H1 (cell line): Measurements from ENCODE around the gene CA10. TPM values are rescaled to one million over a fixed set of nuclear protein-coding genes. Genes with fewer than 3 reads are reported as not detected.

Experiments used
- CTCF ChIA-PET: fragments of 300-600 bp; sonication (Branson Sonifier 250); formaldehyde crosslinking; loops from one replicate; lab custom pipeline; 2021; ENCODE audit not compliant: partially characterized antibody; lab: Charles Lee
- POLR2A ChIA-PET: fragments of 300-600 bp; sonication (Branson Sonifier 250); formaldehyde crosslinking; loops from one replicate; lab custom pipeline; 2021; ENCODE audit warnings: inconsistent platforms; ENCODE audit not compliant: partially characterized antibody; lab: Charles Lee
- DNase-seq, 2 experiments: peaks; one replicate each; pipeline versions ENCODE4 v3.0.0 to v3.0.0-alpha.2; 2010 to 2022; ENCODE audit warnings: low spot score in 2 of 2, low read depth in 1 of 2, mixed read lengths in 1 of 2
- FAIRE-seq: peaks from 2 replicates; lab custom pipeline; 2011; peaks lifted over from hg19 to GRCh38; lab: Jason Lieb, UNC
- H2AFZ ChIP-seq: 2 replicates; pipeline ENCODE4 v1.8.1; 2012; ENCODE audit warnings: low read length, inconsistent platforms
- H2AK5ac ChIP-seq: 2 replicates; pipeline ENCODE4 v1.6.1; 2013; ENCODE audit warnings: low read depth, low read length
- H2BK120ac ChIP-seq: replicated peaks from 2 replicates; pipeline ENCODE3; 2013; ENCODE audit warnings: low read depth, low read length, inconsistent platforms
- H2BK12ac ChIP-seq: 2 replicates; pipeline ENCODE4 v1.6.1; 2013; ENCODE audit warnings: low read depth, low read length
- H2BK15ac ChIP-seq: 2 replicates; pipeline ENCODE4 v1.6.1; 2013; ENCODE audit warnings: low read length
- H2BK20ac ChIP-seq: 2 replicates; pipeline ENCODE4 v1.6.1; 2013; ENCODE audit warnings: low read length
- H2BK5ac ChIP-seq: 2 replicates; pipeline ENCODE4 v1.6.1; 2013; ENCODE audit warnings: low read depth, low read length
- H3K14ac ChIP-seq: 2 replicates; pipeline ENCODE4 v1.6.1; 2013; ENCODE audit warnings: inconsistent platforms; ENCODE audit not compliant: insufficient read length
- H3K18ac ChIP-seq: 2 replicates; pipeline ENCODE4 v1.6.1; 2013; ENCODE audit warnings: low read length; ENCODE audit errors: extremely low read depth
- H3K23ac ChIP-seq: 2 replicates; pipeline ENCODE4 v1.6.1; 2013; ENCODE audit warnings: inconsistent platforms; ENCODE audit not compliant: insufficient read length
- H3K23me2 ChIP-seq: 2 replicates; pipeline ENCODE4 v1.6.1; 2013; ENCODE audit warnings: low read depth, low read length
- H3K27ac ChIP-seq: 2 replicates; pipeline ENCODE4 v1.6.1; 2011; ENCODE audit warnings: low read depth, low read length, inconsistent platforms
- H3K27me3 ChIP-seq, 4 experiments: replicated peaks in 1 of 4; 1 replicate in 1 of 4; 2 replicates in 3 of 4; pipeline versions ENCODE4 v1.6.1 to v1.8.1; 2011 to 2013; ENCODE audit warnings: low read length in 3 of 4, mild to moderate bottlenecking in 3 of 4, inconsistent platforms in 2 of 4, mixed read lengths in 2 of 4, moderate library complexity in 1 of 4; ENCODE audit not compliant: control insufficient read depth in 3 of 4, insufficient read depth in 3 of 4; ENCODE audit errors: extremely low read depth in 1 of 4
- H3K36me3 ChIP-seq, 4 experiments: 2 replicates each; pipeline versions ENCODE4 v1.6.1 to v1.8.1; 2011 to 2013; ENCODE audit warnings: mild to moderate bottlenecking in 4 of 4, low read length in 3 of 4, moderate library complexity in 2 of 4, control low read depth in 1 of 4, inconsistent platforms in 1 of 4; ENCODE audit not compliant: insufficient read depth in 4 of 4, control insufficient read depth in 2 of 4
- H3K4ac ChIP-seq: replicated peaks from 2 replicates; pipeline ENCODE3; 2013; ENCODE audit warnings: low read length, low read depth, mixed read lengths, inconsistent platforms; ENCODE audit not compliant: insufficient read length
- H3K4me1 ChIP-seq, 4 experiments: replicated peaks in 1 of 4; 1 replicate in 1 of 4; 2 replicates in 3 of 4; pipeline versions ENCODE4 v1.6.1 to v1.8.1; 2011 to 2013; ENCODE audit warnings: low read length in 3 of 4, inconsistent platforms in 2 of 4, mixed read lengths in 1 of 4; ENCODE audit not compliant: insufficient read depth in 4 of 4, control insufficient read depth in 3 of 4
- H3K4me2 ChIP-seq, 2 experiments: 2 replicates each; pipeline versions ENCODE4 v1.6.1 to v1.8.1; 2011 to 2013; ENCODE audit warnings: low read depth in 2 of 2, low read length in 2 of 2, control low read depth in 1 of 2, inconsistent platforms in 1 of 2, mild to moderate bottlenecking in 1 of 2; ENCODE audit not compliant: insufficient read depth in 1 of 2
- H3K4me3 ChIP-seq, 4 experiments: fragments of 200-600, 300-600 bp in 1 of 4; sonication (generic), shearing (Covaris generic), sonication (Bioruptor Twin) in 1 of 4; 2 replicates each; pipeline versions ENCODE4 v1.5.1 to v1.8.1; 2011 to 2016; ENCODE audit warnings: low read length in 4 of 4, low read depth in 3 of 4, control low read depth in 2 of 4, inconsistent platforms in 2 of 4, mild to moderate bottlenecking in 2 of 4, mixed read lengths in 1 of 4, moderate library complexity in 1 of 4; ENCODE audit not compliant: insufficient read depth in 2 of 4; ENCODE audit errors: extremely low read depth in 1 of 4
- H3K56ac ChIP-seq: replicated peaks from 2 replicates; pipeline ENCODE3; 2013; ENCODE audit warnings: low read depth, mild to moderate bottlenecking, mixed read lengths, low read length, inconsistent platforms; ENCODE audit not compliant: insufficient read length
- H3K79me1 ChIP-seq: 2 replicates; pipeline ENCODE4 v1.6.1; 2013; ENCODE audit warnings: low read depth, low read length, control low read depth
- H3K79me2 ChIP-seq, 2 experiments: 2 replicates each; pipeline versions ENCODE4 v1.6.1 to v1.8.1; 2012 to 2013; ENCODE audit warnings: low read length in 2 of 2, mild to moderate bottlenecking in 2 of 2, inconsistent platforms in 1 of 2; ENCODE audit not compliant: insufficient read depth in 2 of 2, control insufficient read depth in 1 of 2
- H3K9ac ChIP-seq, 4 experiments: replicated peaks in 1 of 4; 1 replicate in 1 of 4; 2 replicates in 3 of 4; pipeline versions ENCODE4 v1.6.1 to v1.8.1; 2011 to 2013; ENCODE audit warnings: low read depth in 3 of 4, low read length in 3 of 4, control low read depth in 2 of 4, mild to moderate bottlenecking in 2 of 4, moderate library complexity in 2 of 4, inconsistent platforms in 1 of 4; ENCODE audit errors: extremely low read depth in 1 of 4
- H3K9me3 ChIP-seq, 2 experiments: 2 replicates each; pipeline versions ENCODE4 v1.6.1 to v1.8.1; 2012 to 2013; ENCODE audit warnings: mild to moderate bottlenecking in 2 of 2, moderate library complexity in 2 of 2, control low read depth in 1 of 2, inconsistent platforms in 1 of 2, low read depth in 1 of 2, low read length in 1 of 2, mixed read lengths in 1 of 2; ENCODE audit not compliant: insufficient read depth in 2 of 2
- H4K20me1 ChIP-seq, 2 experiments: replicated peaks in 1 of 2; 2 replicates each; pipeline versions ENCODE3 to v1.8.1; 2011 to 2013; ENCODE audit warnings: inconsistent platforms in 2 of 2, low read length in 2 of 2, mild to moderate bottlenecking in 1 of 2; ENCODE audit not compliant: insufficient read depth in 2 of 2, control insufficient read depth in 1 of 2
- H4K5ac ChIP-seq: 2 replicates; pipeline ENCODE4 v1.6.1; 2013; ENCODE audit warnings: low read length, low read depth, mixed read lengths, inconsistent platforms; ENCODE audit not compliant: insufficient read length
- H4K8ac ChIP-seq: 2 replicates; pipeline ENCODE4 v1.8.0; 2013; ENCODE audit warnings: mild to moderate bottlenecking, moderate library complexity, low read length, inconsistent platforms; ENCODE audit not compliant: insufficient read depth; ENCODE audit errors: extremely low read depth
- H4K91ac ChIP-seq: replicated peaks from 2 replicates; pipeline ENCODE3; 2013; ENCODE audit warnings: low read length, mixed read lengths, inconsistent platforms; ENCODE audit not compliant: insufficient read length
- FOSL1 ChIP-seq: IDR thresholded peaks from 2 replicates; pipeline ENCODE4 v1.6.1; 2011; ENCODE audit warnings: mild to moderate bottlenecking, low read depth, low read length, moderate library complexity; ENCODE audit not compliant: insufficient read depth
- polyA plus RNA-seq, 7 experiments: library from polyadenylated mRNA; depleted of rRNA in 3 of 7; stranded (reverse) in 5 of 7; unstranded in 2 of 7; fragments of >200 nt in 5 of 7; fragments of 200-250 nt in 2 of 7; gene quantifications; 1 replicate in 5 of 7; 2 replicates in 1 of 7; 4 replicates in 1 of 7; pipeline versions ENCODE4 v1.2.1 to v1.2.3, GENCODE V29; 2011 to 2013; ENCODE audit warnings: missing spikeins in 2 of 7, mixed read lengths in 2 of 7
- total RNA-seq: library from RNA; stranded (reverse); fragmentation: NEBNext Ultra II Directional; extraction: Animal tissue kit (Norgen Biotek cat#: 25700); gene quantifications from 2 replicates; pipeline ENCODE4 v1.2.1, GENCODE V29; 2021

Gene CA10
- total and polyA plus RNA-seq, 2 of the 8 experiments (the other 6 are each of a cell fraction or from before 2014, with no cell fraction given), result 0.60 to 0.63 TPM

DNA sequence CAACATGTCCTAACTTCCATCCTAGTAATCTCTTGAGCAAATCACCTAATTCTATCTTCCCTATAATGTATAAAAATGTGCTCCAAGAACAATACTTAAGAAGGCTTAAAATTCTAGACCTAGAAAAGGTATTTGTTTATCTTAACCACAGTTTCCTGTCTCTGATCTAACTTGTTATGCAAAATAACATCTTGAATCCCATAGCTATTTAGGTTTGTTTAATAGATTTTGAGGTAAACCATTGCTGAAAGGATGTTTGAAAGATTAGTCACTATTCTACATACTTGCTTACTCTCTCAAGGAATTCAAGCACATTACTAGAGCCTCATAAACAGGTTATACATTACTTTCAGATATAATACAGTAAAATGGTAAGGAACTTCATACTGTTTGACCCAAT, 13.0 kb downstream of the CA10 start:
- Histone ChIP-seq H3K36me3 (no peaks in the 10 kb centered on the region), H3K9ac (no peak overlapping the region), H2BK15ac (no peak overlapping the region), H2BK120ac (no peak overlapping the region), H3K56ac (no peak overlapping the region), H3K79me2 (no peaks in the 10 kb centered on the region), H4K20me1 (no peaks in the 10 kb centered on the region), H3K23me2 (no peaks in the 10 kb centered on the region), H3K4me1 (peaks cover 0 to 2% (median 0%) of the 10 kb centered on the region in 4 experiments; a peak in 1 of 7 replicates), H3K14ac (no peak overlapping the region)
- POLR2A ChIA-PET, result no interaction called here
- no peak for DNase-seq
- no peak for TF ChIP-seq FOSL1
- TF ChIP-seq, all 59 proteins: peak for 0
- H4K8ac ChIP-seq, result no peak overlapping the region
- H3K9me3 ChIP-seq, result no peaks in the 10 kb centered on the region
- no peak overlapping the region for H4K5ac ChIP-seq
- H3K4me2 ChIP-seq, result no peak overlapping the region
- no peak overlapping the region for H2AK5ac ChIP-seq
- H2AFZ ChIP-seq, result no peak overlapping the region
- H3K18ac ChIP-seq, result no peak overlapping the region
- no peaks in the 10 kb centered on the region for H3K27me3 ChIP-seq
- no peak overlapping the region for H2BK5ac ChIP-seq
- no peak overlapping the region for H3K27ac ChIP-seq
- CTCF ChIA-PET, result no interaction called here
- no peak overlapping the region for H3K23ac ChIP-seq
- no peak overlapping the region for H2BK20ac ChIP-seq
- H2BK12ac ChIP-seq, result no peak overlapping the region
- no peak for FAIRE-seq
- no peaks in the 10 kb centered on the region for H3K79me1 ChIP-seq
- H4K91ac ChIP-seq, result no peak overlapping the region
- no peak overlapping the region for H3K4ac ChIP-seq
- no peak overlapping the region for H3K4me3 ChIP-seq
